ENCODE measurements around the gene SBF1. TPM values are rescaled to one million over a fixed set of nuclear protein-coding genes. Genes with fewer than 3 reads are reported as not detected.

The SBF1 gene
- total and polyA plus RNA-seq, 4 donors = 8.3 to 37.6 (median 16.4) TPM

GRCh38 chr22:50422961-50423815 lies 51.6 kb downstream of the SBF1 start:
- DNase-seq (ENCODE audit: low spot score) = no peak
- no peak for TF ChIP-seq FOXA2 (IDR thresholded peaks at IDR 0.05)
- TF ChIP-seq, protein P1, sequence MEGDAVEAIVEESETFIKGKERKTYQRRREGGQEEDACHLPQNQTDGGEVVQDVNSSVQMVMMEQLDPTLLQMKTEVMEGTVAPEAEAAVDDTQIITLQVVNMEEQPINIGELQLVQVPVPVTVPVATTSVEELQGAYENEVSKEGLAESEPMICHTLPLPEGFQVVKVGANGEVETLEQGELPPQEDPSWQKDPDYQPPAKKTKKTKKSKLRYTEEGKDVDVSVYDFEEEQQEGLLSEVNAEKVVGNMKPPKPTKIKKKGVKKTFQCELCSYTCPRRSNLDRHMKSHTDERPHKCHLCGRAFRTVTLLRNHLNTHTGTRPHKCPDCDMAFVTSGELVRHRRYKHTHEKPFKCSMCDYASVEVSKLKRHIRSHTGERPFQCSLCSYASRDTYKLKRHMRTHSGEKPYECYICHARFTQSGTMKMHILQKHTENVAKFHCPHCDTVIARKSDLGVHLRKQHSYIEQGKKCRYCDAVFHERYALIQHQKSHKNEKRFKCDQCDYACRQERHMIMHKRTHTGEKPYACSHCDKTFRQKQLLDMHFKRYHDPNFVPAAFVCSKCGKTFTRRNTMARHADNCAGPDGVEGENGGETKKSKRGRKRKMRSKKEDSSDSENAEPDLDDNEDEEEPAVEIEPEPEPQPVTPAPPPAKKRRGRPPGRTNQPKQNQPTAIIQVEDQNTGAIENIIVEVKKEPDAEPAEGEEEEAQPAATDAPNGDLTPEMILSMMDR (IDR thresholded peaks at IDR 0.05; ENCODE audit: low read depth, low read length, missing input control) = no peak
- TF ChIP-seq, protein P2, sequence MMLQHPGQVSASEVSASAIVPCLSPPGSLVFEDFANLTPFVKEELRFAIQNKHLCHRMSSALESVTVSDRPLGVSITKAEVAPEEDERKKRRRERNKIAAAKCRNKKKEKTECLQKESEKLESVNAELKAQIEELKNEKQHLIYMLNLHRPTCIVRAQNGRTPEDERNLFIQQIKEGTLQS (IDR thresholded peaks at IDR 0.05) = no peak
- no peak for TF ChIP-seq REST (IDR thresholded peaks at IDR 0.05)
- TF ChIP-seq GABPA (IDR thresholded peaks at IDR 0.05 in 1 of 2, conservative IDR thresholded peaks at IDR 0.05 in 1 of 2) = no peak
- TF ChIP-seq YY1 (IDR thresholded peaks at IDR 0.05) = no peak
- TF ChIP-seq HNF4G (IDR thresholded peaks at IDR 0.05) = no peak
- TF ChIP-seq, protein P3, sequence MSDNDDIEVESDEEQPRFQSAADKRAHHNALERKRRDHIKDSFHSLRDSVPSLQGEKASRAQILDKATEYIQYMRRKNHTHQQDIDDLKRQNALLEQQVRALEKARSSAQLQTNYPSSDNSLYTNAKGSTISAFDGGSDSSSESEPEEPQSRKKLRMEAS (IDR thresholded peaks at IDR 0.05) = no peak
- TF ChIP-seq, protein P4, sequence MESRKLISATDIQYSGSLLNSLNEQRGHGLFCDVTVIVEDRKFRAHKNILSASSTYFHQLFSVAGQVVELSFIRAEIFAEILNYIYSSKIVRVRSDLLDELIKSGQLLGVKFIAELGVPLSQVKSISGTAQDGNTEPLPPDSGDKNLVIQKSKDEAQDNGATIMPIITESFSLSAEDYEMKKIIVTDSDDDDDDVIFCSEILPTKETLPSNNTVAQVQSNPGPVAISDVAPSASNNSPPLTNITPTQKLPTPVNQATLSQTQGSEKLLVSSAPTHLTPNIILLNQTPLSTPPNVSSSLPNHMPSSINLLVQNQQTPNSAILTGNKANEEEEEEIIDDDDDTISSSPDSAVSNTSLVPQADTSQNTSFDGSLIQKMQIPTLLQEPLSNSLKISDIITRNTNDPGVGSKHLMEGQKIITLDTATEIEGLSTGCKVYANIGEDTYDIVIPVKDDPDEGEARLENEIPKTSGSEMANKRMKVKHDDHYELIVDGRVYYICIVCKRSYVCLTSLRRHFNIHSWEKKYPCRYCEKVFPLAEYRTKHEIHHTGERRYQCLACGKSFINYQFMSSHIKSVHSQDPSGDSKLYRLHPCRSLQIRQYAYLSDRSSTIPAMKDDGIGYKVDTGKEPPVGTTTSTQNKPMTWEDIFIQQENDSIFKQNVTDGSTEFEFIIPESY (IDR thresholded peaks at IDR 0.05) = no peak
- TF ChIP-seq NR2F2 (IDR thresholded peaks at IDR 0.05) = no peak
- no peak for TF ChIP-seq HNF4A (conservative IDR thresholded peaks at IDR 0.05)
- no peak for TF ChIP-seq TAF1 (conservative IDR thresholded peaks at IDR 0.05)
- TF ChIP-seq SP1 (IDR thresholded peaks at IDR 0.05) = no peak
- no peak for TF ChIP-seq JUND (IDR thresholded peaks at IDR 0.05)
- no peak for TF ChIP-seq EGR1 (IDR thresholded peaks at IDR 0.05; ENCODE audit: low read depth in 2 of 2)
- no peak for TF ChIP-seq FOXA1 (IDR thresholded peaks at IDR 0.05)
- no peak for TF ChIP-seq RXRA (IDR thresholded peaks at IDR 0.05)
- Histone ChIP-seq H3K9ac (ENCODE audit: low read depth in 1 of 2, low read length in 2 of 2) (no peak overlapping the region), H3K9me3 (ENCODE audit: control insufficient read depth in 4 of 4, low read length in 3 of 4) (no peaks in the 10 kb centered on the region), H3K4me3 (ENCODE audit: low read depth in 1 of 3, low read length in 3 of 3) (no peak overlapping the region), H3K4me1 (ENCODE audit: control insufficient read depth in 4 of 4, insufficient read depth in 4 of 4, low read length in 3 of 4) (no peaks in the 10 kb centered on the region), H3K27me3 (ENCODE audit: control insufficient read depth in 4 of 4, insufficient read depth in 4 of 4, low read length in 3 of 4) (no peaks in the 10 kb centered on the region), H3K27ac (ENCODE audit: low read depth in 1 of 2, low read length in 2 of 2) (no peak overlapping the region), H3K36me3 (ENCODE audit: control insufficient read depth in 4 of 4, insufficient read depth in 3 of 4, low read depth in 1 of 4, low read length in 3 of 4) (peaks cover 26 to 74% (median 65%) of the 10 kb centered on the region in 4 donors)
- WGBS = 97% methylated on average over 21 of the region's 21 CpGs
